Right ventricle myocardium superior (tissue), 1 donor: ENCODE measurements around the gene MOB3B. TPM values are rescaled to one million over a fixed set of nuclear protein-coding genes. Genes with fewer than 3 reads are reported as not detected.

Experiments used
- ATAC-seq: fragments of 200-7000 bp; cut with Tn5 transposase; one replicate; pipeline ENCODE4 v1.9.1; 2020; ENCODE audit warnings: mild to moderate bottlenecking; ENCODE audit not compliant: poor library complexity
- DNase-seq: peaks from one replicate; pipeline ENCODE4 v3.0.0-alpha.2; 2020
- intact Hi-C: fragments of 100-400 bp; cut with DNase I; formaldehyde crosslinking; loops from one replicate; pipeline ENCODE4 v1.11.2; 2022
- total RNA-seq: library from RNA; stranded (reverse); fragmentation: NEBNext Ultra II Directional; extraction: Animal tissue kit (Norgen Biotek cat#: 25700); gene quantifications from one replicate; pipeline ENCODE4 v1.2.1, GENCODE V29; 2021
- donor health status: DM: no; HTN: yes; CAD: no; lungs with severe emphysema.

Gene MOB3B
- total RNA-seq, 1 donor from 2014 or later = 1.5 TPM

DNA sequence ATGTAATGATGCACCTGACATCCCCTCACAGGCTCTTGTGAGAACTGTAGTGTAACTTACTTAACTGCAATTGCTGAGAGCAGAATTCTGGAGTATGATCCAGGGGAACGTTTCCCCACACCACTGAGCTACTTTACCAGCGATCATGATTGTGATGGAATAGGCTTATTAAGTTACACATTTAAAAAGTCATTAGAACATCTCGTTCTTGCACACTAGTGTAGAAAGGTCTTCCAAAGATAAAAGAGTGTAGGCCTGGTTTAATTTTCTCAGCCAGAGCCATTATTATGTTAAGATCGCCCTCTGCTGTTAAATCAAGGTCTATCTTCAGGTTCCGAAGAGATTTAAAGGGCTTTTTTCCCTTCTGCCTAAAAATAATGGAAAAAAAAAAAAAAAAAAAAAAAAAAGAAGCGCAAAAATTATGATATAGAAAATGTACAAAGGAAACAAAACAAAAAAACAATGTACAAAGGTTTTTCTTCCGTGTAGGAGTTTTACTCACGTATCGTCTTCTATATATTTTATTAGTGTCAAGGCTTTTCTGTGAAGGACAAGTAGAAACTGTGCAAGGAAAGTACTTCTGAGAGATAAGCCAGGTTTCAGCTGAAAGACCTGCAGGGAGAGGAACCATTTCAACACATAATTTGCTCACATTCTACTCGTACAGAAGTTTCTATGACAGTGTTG is 18.6 kb upstream of the MOB3B start:
- intact Hi-C loops = loop anchor here (5.0 to 10.0 kb wide), 2 partner anchors 63 to 216 kb away; no protein-coding TSS in a partner anchor
- DNase-seq = no peak
- ATAC-seq = peak; percentile 95

DNA sequence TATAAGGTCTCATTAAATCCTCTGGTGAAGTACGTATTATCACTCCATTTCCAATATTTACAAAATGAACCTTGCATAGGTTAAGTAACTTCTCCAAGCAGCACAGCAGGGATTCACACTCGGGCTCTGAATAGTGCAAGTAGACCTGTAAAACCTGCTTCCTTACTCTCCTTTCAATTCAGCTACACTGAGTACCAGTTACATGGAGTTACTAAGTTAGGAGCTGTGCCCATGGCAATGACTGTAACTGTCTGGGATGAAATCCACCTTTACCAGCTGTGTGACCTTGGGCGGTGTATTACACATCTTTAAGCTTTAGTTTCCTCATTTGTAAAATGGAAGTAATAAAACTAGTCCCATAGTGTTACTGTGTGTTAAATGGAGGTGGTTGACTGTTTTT is 15.9 kb upstream of the MOB3B start:
- no peak for ATAC-seq

DNA sequence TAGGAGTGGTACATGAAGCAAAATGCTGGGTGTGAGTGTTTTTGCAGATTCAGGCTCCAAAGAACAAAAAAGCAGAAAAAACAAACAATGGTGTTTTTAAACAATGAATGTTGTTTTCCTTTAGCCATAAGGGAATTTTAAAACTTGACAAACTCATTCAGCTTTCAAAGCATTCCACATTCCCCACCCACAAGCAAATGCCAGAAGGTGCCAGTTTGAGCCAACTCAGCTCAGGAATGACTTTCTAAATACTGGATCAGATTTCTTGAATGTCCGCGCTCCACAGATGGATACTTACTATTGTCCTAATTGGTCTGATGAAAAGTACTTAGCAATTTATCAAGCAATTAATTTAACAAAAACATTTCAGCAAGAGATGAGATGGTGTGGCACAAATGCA is 12.9 kb upstream of the MOB3B start:
- intact Hi-C loops = loop anchor here (10.0 kb wide), 1 partner anchor 58 kb away; no protein-coding TSS in a partner anchor
- DNase-seq (no peak), ATAC-seq (no peak)

More for the DNA sequence above, 15.9 kb upstream of the MOB3B start:
- intact Hi-C loops = loop anchor here (5.0 to 10.0 kb wide), 2 partner anchors 61 to 213 kb away; no protein-coding TSS in a partner anchor
- DNase-seq = no peak

DNA sequence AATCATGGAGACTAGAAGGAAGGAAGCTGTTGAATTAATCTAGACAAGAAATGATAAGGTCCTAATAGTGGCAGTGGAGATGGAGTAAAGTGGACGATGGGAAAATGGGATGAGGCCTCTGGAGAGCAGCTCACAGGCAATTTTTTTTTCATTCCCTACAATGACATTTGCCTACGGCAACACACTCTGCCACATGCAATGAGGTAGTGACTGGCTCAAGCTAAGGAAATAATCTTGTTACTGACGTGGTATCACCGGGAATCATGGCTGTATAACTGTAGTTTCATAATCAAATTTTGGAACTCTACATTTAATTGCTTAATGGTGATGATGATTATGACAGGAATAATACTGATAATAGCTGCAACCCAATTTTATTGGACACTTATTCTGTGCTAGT is 12.1 kb upstream of the MOB3B start:
- DNase-seq (no peak), ATAC-seq (no peak)
- intact Hi-C loops = loop anchor here (10.0 kb wide), 1 partner anchor 57 kb away; no protein-coding TSS in a partner anchor

DNA sequence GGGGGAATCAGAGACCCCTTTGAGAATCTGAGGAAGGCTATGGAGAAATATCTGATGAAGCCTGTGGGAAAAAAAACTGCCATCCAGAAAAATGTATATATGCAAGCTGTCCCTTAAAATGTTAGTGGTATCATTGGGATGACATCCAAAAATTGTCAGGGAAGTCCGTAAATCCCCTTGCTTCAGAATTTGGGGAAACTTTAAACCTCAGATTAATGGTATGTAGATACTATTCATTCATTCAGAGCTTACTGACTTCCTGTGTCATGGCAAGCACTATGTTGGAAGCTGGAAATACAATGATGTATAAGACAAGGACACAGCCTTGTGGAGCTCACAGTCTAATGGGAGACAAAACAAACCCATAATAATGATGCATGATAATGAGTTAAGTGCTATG is 10.9 kb upstream of the MOB3B start:
- DNase-seq = no peak
- no peak for ATAC-seq
- intact Hi-C loops = loop anchor here (10.0 kb wide), 1 partner anchor 56 kb away; no protein-coding TSS in a partner anchor

GRCh38 chr9:27539479-27540441 is 10.1 kb upstream of the MOB3B start:
- intact Hi-C loops = loop anchor here (10.0 kb wide), 1 partner anchor 55 kb away; no protein-coding TSS in a partner anchor
- peak; percentile 91 for ATAC-seq
- DNase-seq = peak; percentile 33

- intact Hi-C loops = no loop called here
These were observed 9.0 kb upstream of the MOB3B start for GRCh38 chr9:27538647-27539046.

GRCh38 chr9:27537756-27538155 is 8.1 kb upstream of the MOB3B start:
- no peak for DNase-seq
- no peak for ATAC-seq
- intact Hi-C loops = no loop called here

More at GRCh38 chr9:27538647-27539046, 9.0 kb upstream of the MOB3B start:
- DNase-seq (no peak), ATAC-seq (no peak)

DNA sequence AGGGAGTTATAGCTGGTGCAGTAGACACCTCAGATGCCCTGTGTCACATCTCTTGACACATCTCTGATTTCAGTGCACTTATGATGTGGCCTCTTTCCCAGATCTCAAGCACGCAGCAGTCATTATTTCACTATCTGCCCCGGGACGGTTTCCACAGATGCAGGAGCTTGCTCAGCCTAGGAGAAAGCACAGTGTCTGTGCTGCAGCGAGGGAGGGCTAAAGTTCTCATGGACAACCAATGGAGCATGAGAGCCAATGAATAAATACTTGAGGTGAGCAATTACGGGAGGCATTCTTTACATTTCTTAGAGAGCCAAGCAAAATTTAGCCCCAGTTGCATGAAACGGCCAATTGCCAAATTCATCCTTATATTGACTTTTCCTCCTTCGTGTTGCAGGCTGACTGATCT is 7.4 kb upstream of the MOB3B start:
- intact Hi-C loops = no loop called here
- peak; percentile 17 for ATAC-seq
- peak; percentile 29 for DNase-seq

DNA sequence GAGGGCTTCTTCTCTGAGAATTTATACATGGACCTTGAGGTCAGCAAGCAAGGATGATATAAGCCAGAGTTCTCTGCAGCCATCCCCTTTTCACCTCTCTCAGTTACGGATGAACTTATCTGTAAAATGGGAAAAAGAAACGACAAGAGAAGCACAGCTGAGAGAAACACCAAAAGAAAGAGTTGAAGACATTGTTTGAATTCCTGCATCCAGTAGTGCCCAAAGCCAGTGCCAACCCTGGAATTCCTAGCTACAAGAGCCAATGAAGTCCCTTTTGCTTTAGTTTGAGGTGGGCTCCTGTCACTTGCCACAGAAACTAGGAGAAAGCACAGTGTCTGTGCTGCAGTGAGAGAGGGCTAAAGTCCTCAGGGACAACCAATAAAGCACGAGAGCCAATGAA is 6.6 kb upstream of the MOB3B start:
- intact Hi-C loops = no loop called here
- DNase-seq (no peak), ATAC-seq (no peak)

DNA sequence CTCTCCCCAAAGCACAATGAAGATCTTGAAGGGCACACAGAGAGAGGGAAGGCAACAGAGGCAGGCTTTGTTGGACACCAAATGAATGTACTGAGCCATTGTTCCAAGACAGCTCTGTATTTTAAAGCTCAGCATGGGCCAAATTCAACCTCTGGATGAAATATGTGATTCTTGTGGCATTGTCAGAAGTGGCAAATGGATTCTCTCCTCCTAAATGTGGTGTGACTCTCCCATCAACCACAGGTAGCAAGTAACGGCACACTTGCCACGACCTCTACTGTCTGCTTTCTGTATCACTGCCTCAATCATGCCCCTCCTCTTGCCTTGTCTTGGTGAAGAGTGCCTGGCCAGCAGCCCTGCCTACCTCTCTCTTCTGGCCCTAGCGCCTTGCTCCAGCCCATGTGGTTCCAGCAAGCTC is 6.1 kb upstream of the MOB3B start:
- intact Hi-C loops = no loop called here
- ATAC-seq (no peak), DNase-seq (peak; percentile 29)

- intact Hi-C loops = no loop called here
- ATAC-seq = no peak
- no peak for DNase-seq
These were observed 5.1 kb upstream of the MOB3B start for GRCh38 chr9:27534658-27535209.

- DNase-seq (no peak), ATAC-seq (no peak)
- intact Hi-C loops = no loop called here
These were observed 4.5 kb upstream of the MOB3B start for GRCh38 chr9:27534131-27534530.

DNA sequence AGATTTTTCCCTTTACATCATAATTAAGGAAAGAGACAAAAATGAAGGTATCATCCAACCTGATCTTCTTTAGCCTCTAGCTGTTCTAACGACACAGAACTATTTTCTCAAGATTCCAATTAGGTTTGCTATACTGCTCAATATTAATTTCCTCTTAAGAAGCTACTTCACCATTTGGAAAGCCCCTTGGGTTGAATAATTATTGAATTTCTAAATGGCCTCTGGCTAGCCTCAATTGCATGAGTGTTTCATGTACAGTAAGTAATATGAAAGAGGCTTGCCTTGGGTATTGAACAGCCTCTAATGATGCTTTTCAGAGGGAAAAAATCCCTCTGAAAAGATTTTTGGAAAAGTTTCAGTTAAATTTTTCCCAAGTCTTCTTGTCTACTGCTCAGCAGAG is 3.7 kb upstream of the MOB3B start:
- DNase-seq (no peak), ATAC-seq (no peak)
- intact Hi-C loops = no loop called here

GRCh38 chr9:27532046-27532445 is 2.4 kb upstream of the MOB3B start:
- no peak for DNase-seq
- ATAC-seq = no peak
- intact Hi-C loops = no loop called here

DNA sequence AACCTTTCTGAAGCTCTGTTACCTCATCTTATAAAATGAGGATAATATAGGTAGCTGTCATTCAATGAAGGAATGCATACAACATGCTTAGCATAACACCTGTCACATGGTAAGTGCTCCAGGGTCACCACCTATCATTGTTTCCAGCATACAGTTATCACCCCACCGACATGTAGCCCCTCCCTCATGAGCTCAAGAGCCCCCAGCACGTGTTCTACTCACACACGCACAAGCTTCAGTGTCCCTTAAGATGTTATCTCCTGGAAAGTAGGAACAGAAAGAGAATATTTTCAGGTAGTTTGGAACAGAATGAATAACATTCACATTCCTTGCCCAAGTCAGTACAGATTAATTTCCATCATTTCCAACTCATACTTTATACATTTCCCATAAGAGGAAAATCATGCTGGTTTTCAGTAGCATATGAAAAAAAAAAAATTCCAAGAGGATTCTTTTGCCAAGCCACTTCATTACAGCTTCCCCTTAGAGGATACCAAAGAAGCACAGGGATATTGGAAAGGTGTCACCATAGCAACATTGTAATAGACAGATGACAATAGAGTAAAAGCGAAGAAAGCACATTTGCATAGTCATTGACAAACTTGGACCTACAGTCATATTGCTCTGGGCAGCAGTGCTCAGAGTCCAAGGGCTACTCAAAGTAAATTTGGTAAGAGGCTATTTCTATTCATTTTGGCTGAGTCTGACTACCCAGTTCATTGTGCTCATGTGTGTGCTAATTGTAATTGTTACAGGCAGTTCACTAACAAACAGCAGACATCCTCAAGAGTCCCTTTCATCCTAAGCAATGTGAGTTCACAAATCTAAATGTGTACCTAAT is 1.5 kb upstream of the MOB3B start:
- DNase-seq = no peak
- intact Hi-C loops = no loop called here
- no peak for ATAC-seq

DNA sequence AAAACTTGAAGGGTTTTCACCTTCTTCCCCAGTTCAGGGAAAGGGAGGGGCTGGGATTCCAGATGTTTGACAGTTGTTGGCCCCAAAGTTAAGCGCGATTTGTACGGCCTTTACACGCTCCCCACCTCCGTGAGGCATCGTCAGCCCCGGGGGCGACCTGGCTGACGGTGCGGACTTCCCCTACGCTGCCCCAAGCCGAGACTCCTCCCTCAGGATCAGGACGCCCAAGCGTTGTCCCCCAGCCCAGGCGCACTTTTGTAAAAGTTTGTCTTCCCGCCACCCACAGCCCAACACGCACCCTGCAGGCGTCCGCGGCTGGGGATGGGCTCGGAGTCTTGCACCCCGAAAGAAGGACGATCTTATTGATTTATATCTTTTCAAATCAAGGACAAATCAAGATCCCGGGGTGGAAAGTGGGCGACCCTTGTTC is 713 bp downstream of the MOB3B start:
- DNase-seq = peak; percentile 57
- intact Hi-C loops = loop anchor here (1.0 to 10.0 kb wide), 3 partner anchors 94 to 196 kb away; no protein-coding TSS in a partner anchor
- ATAC-seq = peak; percentile 73
